Fibroblast of villous mesenchyme (primary cell): Measurements from ENCODE around the gene SHH. TPM values are rescaled to one million over a fixed set of nuclear protein-coding genes. Genes with fewer than 3 reads are reported as not detected.

Experiments used
- DNase-seq: peaks from one replicate; pipeline ENCODE4 v3.0.0-alpha.2; 2010; ENCODE audit warnings: low read depth
- H3K4me3 ChIP-seq: 2 replicates; pipeline ENCODE4 v1.5.1; 2011; ENCODE audit warnings: low read depth, mild to moderate bottlenecking, low read length
- CTCF ChIP-seq: IDR thresholded peaks from 2 replicates; pipeline ENCODE4 v1.5.1; 2012; ENCODE audit warnings: low read depth, mild to moderate bottlenecking, low read length; ENCODE audit not compliant: insufficient read depth
- total RNA-seq: library from RNA; depleted of rRNA; stranded (reverse); fragments of >200 nt; gene quantifications from 2 replicates; pipeline ENCODE4 v1.2.3, GENCODE V29; 2012

Gene SHH
- total RNA-seq, 1 donor, result not detected

GRCh38 chr7:155809332-155809946 is 2.8 kb downstream of the SHH start:
- DNase-seq, result no peak
- TF ChIP-seq CTCF, result no peak
- H3K4me3 ChIP-seq, result no peak overlapping the region

GRCh38 chr7:155808549-155809331 is 3.5 kb downstream of the SHH start:
- H3K4me3 ChIP-seq, result no peak overlapping the region
- DNase-seq, result no peak
- TF ChIP-seq CTCF, result no peak

DNA sequence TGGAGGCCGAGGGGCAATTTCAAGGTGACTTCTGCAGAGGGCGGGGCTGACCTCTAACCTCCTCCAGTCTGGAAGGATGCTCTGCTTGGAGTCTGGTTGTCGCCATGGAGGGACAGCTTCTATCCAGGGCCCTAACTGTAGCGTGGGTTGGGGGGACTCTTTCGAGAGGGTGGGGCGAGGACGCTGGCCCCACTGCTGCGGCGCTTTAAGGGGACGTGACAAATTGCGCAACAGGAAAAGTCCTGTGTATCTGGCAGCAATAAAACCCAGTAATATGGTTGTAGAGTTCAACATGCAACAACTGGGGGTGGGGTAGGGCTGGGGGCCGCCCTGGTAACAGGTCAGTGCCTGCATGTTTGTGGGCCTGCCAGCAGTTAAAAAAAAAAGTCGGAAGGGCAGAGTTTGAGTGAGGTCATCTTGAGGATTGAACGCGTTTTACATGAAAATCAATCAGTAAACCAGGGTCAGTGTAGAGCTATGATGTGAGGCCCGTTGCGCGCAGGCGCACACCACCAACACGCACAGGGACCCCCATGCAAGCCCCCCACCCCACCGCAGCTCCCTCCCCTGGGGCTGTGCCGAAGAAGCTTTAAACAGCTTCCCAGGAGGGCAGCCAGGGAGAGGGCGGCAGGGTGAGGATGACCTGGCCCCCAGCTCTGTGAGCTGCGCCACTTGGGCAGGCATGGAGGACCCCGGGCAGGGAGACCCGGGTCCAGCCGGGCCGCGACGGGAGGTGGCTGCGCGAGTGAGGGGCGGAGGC is 4.3 kb downstream of the SHH start:
- DNase-seq, result no peak
- TF ChIP-seq CTCF, result no peak
- no peak overlapping the region for H3K4me3 ChIP-seq

DNA sequence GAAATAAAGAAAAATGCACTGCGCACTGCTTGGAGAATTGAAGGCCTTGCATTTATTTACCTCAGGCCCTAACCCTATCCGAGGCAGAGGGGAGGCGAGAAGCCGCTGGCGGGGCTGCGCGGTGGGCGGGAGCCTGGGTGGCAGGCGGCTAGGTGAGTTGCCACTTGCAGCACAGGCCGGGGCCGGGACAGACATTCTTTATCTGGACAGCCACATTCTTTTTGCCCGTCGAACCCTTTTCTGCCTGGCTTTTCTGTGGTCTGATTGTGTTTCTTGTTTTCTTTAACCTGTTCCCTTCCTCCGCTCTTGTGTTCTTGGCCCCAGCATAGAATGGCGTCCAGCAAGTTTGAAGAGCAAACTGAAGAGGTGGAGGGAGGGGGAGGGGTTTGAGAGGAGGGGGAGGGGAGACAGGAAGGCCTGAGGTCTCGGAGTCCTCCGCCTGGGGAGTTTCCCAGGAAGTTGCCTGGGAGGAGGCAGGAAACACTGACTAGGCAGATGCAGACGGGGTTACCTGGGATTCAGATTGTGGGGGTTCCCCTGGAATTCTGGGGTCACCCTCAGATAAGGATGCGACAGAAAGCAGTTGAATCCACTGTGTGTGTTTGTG is 5.1 kb downstream of the SHH start:
- no peak for TF ChIP-seq CTCF
- DNase-seq, result no peak
- no peak overlapping the region for H3K4me3 ChIP-seq

DNA sequence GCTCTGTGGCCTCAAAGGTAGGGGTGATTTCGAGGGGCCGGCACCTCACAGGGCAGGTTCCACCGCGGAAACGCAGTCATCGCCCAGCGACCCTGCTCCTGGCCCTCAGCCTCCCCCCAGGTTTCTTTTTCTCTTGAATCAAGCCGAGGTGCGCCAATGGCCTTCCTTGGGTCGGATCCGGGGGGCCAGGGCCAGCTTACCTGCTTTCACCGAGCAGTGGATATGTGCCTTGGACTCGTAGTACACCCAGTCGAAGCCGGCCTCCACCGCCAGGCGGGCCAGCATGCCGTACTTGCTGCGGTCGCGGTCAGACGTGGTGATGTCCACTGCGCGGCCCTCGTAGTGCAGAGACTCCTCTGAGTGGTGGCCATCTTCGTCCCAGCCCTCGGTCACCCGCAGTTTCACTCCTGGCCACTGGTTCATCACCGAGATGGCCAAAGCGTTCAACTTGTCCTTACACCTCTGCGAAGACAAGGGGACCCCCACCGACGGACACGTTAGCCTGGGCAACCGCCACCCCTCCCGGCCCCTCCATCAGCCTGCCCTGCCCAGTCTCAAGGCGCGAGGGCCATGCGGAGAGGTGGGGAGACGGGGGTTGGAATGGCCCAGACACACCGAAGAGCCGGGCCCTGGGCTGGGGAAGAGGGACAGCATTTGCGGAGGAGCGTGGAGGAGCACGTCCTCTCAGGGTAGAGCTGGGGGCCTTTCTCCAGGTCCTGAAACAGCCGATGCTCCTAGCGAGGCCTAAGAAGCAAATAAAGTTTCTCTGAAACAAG is 6.0 kb downstream of the SHH start:
- DNase-seq, result no peak
- TF ChIP-seq CTCF, result no peak
- H3K4me3 ChIP-seq, result peak overlapping the region; percentile 56

- no peak for DNase-seq
- TF ChIP-seq CTCF, result no peak
- H3K4me3 ChIP-seq, result peak overlapping the region; percentile 56
Measured at GRCh38 chr7:155805826-155806095, 6.5 kb downstream of the SHH start.
